Stimulated activated CD4-positive, alpha-beta T cell treated with anti-CD3 and anti-CD28 coated beads, TNF-alpha, amount 100 ng/mL, for 24 hours (primary cell): ENCODE data around the gene THSD7B.
"Not testable (repeated sequence)": the region's sequence is repeated elsewhere in the genome, so short reads cannot be mapped to it uniquely, and the experiment has no call there.

Source experiments
- DNase-seq, 3 experiments: peaks; one replicate each; pipeline ENCODE4 v3.0.0-alpha.2; 2020; ENCODE audit warnings: low read depth in 3 of 3

THSD7B gene

DNA sequence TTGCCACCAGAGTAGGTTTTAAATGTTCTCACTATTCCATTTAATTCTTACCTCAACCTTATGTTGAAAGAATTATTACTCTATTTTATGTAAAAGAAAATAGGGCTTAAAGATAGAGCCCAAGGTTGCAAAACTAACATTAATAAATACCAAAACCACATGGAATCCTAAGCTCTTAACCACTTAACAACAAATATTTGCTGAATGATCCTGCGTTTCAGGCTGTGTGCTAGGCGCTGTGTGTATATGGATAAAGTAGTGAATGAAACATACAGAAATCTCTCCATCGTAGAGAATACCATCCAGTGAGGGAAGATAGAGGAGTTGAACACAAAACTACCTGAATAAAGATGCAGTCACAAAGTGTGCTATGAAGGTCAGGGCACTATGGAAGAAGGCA, 485.1 kb downstream of the THSD7B start:
- DNase-seq: no peak

DNA sequence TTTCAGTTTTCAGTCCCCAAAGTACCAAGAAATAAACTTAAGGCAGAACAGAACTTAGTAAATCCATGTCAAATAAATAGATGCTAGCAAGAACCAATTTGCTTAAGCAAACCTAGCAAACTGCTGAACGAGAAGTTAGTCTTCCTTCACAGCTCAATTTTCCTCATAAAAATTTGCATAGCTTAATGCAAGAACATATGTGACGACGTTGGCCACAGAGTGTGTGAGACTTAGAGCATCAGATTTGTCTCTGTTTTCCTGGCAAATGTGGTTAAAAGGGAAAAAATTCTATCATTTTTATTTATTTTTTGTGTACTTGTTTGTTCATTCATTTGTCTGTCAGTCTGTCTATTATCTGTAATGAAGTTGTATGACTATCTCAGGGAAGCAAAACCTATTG, 485.7 kb downstream of the THSD7B start:
- no peak for DNase-seq

DNA sequence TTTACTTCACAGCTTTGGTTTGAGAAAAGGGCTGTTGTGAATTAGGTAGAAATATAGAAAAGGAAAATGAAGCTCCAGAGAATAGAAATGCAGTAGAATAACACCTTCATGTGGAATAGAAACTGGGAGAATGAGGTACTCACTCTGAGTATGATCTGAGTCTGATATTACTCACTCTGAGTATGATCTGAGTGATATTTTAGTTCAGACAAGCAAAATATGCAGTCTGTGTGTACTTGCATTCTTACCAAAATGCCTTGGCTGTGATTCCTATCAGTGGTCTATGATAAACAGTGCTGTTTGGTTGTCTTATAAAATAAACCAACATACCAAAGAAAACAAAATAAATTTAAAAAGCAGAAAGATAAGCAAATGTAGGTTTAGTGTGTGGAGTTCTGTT, 487.6 kb downstream of the THSD7B start:
- no peak for DNase-seq

DNA sequence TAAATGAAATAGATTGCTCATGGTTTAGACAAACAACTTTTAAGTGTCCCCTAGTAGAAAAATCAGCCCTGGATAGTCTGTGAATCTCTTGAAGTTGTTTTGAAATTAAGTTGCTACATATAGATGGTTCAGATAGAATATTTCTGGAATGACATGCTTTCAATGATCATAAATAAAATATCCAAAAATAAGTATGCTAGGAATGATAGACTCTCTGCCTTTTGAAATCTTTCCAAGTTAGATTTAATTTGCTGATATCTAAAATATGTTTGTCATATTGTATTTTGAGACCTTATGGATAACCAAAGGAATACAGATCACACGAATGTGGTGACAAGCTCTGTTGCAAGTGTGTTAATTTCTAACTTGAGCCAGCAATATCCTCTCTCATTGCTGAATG, 488.7 kb downstream of the THSD7B start:
- DNase-seq: no peak

GRCh38 chr2:137255345-137255744, 490.0 kb downstream of the THSD7B start:
- DNase-seq: no peak

DNA sequence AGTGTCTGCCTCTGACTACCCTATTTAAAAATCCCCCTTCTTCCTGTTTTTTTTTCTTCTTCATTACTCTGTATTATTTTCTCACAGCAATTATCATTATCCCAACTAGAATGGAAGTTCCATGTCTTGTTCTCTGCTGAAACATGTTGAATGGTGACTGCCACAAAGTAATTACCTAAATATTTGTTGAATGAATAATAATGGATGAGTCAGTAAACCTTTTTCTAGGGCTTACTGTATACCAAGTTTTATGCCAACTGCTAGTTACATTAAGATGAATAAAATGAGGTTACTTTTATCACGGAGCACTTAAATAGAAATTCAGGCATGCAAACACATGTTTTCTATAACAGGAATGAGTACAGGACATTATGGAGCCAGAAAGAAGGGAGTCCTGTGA, 490.6 kb downstream of the THSD7B start:
- no peak for DNase-seq

GRCh38 chr2:137261881-137262585, 496.7 kb downstream of the THSD7B start:
- no peak for DNase-seq

DNA sequence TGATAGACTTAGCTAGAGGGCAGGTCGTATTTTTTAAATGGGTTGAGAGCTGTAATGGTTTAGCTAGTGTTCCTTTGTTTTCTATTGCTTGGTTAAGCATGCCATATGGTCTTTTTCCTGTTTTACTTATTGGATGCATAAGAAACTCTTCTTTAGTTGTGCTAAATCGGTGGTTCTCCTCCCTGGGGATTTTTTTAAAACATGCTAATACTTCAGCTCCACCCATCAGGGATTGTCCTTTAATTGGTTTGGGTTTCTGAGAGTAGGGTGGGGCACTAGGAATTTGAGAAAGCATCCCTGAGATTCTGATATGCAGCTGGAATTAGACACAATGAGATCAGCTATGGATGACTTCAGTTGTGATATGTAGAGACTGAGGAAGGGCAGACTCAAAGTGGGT, 497.2 kb downstream of the THSD7B start:
- no peak for DNase-seq

DNA sequence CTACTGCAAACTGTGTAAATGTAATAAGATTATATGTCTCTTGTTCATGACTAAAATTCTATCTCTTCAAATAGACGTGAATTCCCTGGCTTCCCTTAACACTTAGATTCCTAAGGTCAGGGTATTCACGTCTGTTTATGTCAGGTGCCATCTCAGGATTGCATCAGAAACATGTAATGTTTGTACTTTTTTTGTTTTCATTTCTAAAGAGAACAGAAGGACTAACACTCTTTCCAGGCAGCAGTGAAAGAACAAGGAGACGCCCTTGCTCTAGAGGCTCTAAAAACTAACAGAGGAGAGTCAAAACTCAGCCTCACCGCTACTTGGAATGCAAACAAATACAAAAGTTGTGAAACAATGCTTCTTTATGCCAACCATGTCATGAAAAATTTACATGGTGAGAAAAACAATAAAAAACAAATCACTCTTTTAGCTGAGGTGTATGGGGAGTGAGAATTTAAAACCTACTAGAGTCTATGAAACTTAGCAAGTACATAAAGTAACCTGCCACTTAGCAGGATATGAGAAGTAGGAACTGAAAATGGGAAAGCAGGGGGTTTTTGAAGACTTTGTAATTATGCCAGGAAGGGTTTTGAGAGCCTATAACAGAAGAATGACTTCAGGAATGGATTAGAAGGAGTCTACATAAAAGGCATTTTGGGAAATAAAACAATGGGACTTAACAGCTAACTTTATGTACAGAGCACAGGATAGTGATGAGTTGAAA, 522.7 kb downstream of the THSD7B start:
- DNase-seq: no peak

DNA sequence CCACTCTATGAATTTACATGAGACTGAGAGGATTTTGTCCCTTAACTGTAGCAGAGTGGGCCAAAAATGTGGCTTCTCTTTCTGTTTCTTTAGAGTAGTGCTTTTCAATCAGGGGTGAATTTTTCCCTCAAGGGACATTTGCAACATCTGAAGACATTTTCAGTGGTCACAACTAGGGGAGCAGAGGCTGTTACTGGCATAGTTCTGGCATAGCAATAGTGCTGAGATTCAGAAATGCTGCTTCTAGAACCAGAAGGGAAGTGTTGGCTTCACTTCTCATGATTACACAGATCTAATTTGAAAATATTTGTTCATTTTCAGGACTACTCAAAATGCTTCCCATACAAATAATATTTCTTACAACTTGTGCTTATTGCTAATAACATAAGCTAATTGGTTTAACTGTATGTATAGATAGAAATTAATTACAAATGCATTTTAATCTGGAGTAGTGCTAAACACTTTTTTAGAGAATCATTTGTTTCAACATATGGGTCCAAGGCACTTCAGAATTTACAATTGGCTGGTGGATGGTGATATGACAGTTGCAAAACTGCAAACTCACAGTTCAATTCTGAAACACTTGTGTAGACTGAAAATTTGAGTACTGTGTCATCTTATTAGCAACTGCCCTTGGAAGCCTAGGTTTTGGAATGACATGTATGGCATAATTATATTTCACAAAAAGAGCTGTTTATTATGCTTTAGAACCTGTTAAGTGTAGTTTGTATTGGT, 526.7 kb downstream of the THSD7B start:
- DNase-seq: no peak

- no peak for DNase-seq
Observed at GRCh38 chr2:137298377-137298776, 533.0 kb downstream of the THSD7B start.

GRCh38 chr2:137300987-137301386, 535.6 kb downstream of the THSD7B start:
- DNase-seq: no peak

DNA sequence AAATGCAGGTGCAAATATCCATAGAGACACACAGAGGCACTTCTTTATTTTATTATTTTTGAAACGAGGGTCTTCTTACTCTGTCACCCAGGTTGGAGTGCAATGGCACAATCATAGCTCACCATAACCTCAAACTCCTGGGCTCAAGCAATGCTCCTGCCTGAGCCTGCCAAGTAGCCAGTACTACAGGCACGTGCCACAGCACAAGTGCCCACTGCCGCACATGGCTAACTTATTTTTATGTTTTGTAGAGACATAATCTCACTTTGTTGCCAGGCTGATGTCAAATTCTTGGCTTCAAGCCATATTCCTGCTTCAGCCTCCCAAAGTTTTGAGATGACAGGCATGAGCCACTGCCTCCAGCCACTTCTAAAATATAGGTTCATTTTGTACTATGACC, 537.6 kb downstream of the THSD7B start:
- no peak for DNase-seq

- DNase-seq: no peak
Observed at GRCh38 chr2:137316075-137316474, 550.7 kb downstream of the THSD7B start.

- DNase-seq: no peak
Observed at GRCh38 chr2:137321566-137321965, 556.2 kb downstream of the THSD7B start.

- not testable (repeated sequence) for DNase-seq
Observed at GRCh38 chr2:137331562-137331961, 566.2 kb downstream of the THSD7B start.

DNA sequence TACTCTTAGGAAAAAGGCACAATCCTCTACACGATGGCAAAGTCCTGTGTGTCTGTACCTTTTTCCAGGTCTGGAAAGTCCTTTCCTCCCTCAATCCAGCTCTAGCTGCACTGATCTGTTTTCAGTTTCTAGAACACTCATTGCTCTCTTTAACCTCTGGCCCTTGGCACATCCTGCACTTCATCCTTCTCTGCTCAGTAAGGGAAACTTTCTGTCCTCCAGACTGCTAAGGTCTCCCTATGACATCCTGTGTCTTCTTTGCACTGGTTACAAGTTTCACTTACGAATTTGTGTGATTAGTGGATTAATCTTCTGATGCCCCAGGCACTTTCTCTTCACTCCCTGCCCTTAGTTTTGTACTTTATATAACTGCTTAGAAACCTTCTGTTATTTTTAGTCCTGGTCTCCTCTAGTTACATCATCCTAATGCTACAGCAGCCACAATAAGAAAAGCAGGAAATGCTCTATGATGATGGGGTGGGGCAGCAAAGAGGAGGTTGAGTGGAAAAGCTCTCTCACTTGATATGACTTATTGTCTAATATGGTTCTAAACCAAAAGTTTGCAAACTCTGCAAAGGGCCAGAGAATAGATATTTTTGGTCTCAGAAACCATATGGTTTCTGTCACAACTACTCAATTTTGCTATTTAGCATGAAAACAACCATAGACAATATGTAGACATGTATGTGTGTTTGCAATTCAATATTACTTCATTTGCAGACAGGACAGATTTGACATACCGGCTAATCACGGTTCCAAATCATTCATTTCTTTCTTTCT, 568.2 kb downstream of the THSD7B start:
- no peak for DNase-seq

- no peak for DNase-seq
Observed at GRCh38 chr2:137336067-137336466, 570.7 kb downstream of the THSD7B start.

GRCh38 chr2:137339051-137339450, 573.7 kb downstream of the THSD7B start:
- no peak for DNase-seq

- no peak for DNase-seq
Observed at GRCh38 chr2:137345994-137346393, 580.6 kb downstream of the THSD7B start.

DNA sequence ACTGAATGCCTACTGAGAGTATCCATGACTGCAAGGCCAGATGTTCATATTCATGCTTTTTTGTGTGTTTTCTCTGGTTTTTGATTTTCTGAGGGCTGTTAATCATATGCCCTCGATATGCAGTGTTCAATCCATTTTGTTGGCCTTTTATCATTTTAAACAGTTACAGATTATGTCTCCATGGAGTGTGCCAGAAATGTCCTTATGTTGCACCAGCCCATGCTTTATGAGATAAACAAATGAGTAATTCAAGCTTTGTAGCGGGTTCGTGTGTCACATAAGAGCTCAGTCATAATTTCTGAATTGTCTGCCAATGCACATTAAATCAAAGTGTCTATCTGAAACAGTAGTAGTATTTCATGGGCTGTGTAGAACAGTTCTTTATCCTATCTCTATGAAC, 583.0 kb downstream of the THSD7B start:
- DNase-seq: no peak

- no peak for DNase-seq
Observed at GRCh38 chr2:137357634-137358033, 592.3 kb downstream of the THSD7B start.
